Spleen (tissue), 7 donors: Measurements from ENCODE around the gene VRK1.

Source experiments
- CTCF ChIP-seq, 11 experiments: fragments of 200-600 bp in 7 of 11; fragments of 450-650 bp in 4 of 11; sonication (generic) in 4 of 11; IDR thresholded peaks in 8 of 11; conservative IDR thresholded peaks in 3 of 11; 1 replicate in 7 of 11; 2 replicates in 4 of 11; pipeline versions ENCODE4 v1.4.0 to v1.8.0; 2016 to 2021; ENCODE audit warnings: antibody characterized with exemption in 11 of 11, inconsistent platforms in 4 of 11, mild to moderate bottlenecking in 1 of 11
- POLR2A ChIP-seq, 3 donors: fragments of 450-650 bp; IDR thresholded peaks; one replicate each; pipeline ENCODE4 v1.5.1; 2017; ENCODE audit warnings: antibody characterized with exemption in 3 of 3, mild to moderate bottlenecking in 1 of 3
- donor health status: DM: no; HTN: no; CAD: no; lungs with moderate emphysema.
- donor health status: DM: no; HTN: no; CAD: no.
- donor health status: DM: no; HTN: no; CAD: no.

- no peak for TF ChIP-seq CTCF (IDR thresholded peaks at IDR 0.05 in 8 of 11, conservative IDR thresholded peaks at IDR 0.05 in 3 of 11)
- TF ChIP-seq POLR2A (IDR thresholded peaks at IDR 0.05): no peak
Measured at GRCh38 chr14:96929950-96930349, 132.8 kb downstream of the VRK1 start.
